ENCODE data around the gene PER2.

GRCh38 chr2:238237431-238238135 lies 50.8 kb downstream of the PER2 start:
- TF ChIP-seq POLR2A (IDR thresholded peaks at IDR 0.05) (no peak), CTCF (IDR thresholded peaks at IDR 0.05) (no peak)
